Mesenchymal stem cell (in vitro differentiated cells and primary cell): ENCODE data around the gene MAPKAPK2.

Experiments used
- DNase-seq: peaks from one replicate; pipeline ENCODE4 v3.0.0-alpha.2; 2013
- H2AFZ ChIP-seq: one replicate; pipeline ENCODE4 v1.6.1; 2013; ENCODE audit warnings: low read depth, mild to moderate bottlenecking, control low read depth, inconsistent platforms, low read length, moderate library complexity
- H2AK5ac ChIP-seq: 2 replicates; pipeline ENCODE4 v1.6.1; 2013; ENCODE audit warnings: low read length, moderate library complexity, mild to moderate bottlenecking, inconsistent platforms; ENCODE audit not compliant: severe bottlenecking
- H2BK120ac ChIP-seq: one replicate; pipeline ENCODE4 v1.6.1; 2013; ENCODE audit warnings: low read depth, mild to moderate bottlenecking, inconsistent platforms, low read length, moderate library complexity
- H2BK12ac ChIP-seq, 2 experiments: one replicate each; pipeline ENCODE4 v1.6.1; 2013; ENCODE audit warnings: inconsistent platforms in 2 of 2, low read length in 2 of 2, mild to moderate bottlenecking in 2 of 2, moderate library complexity in 2 of 2, control low read depth in 1 of 2
- H2BK15ac ChIP-seq: one replicate; pipeline ENCODE4 v1.6.1; 2013; ENCODE audit warnings: mild to moderate bottlenecking, low read depth, inconsistent platforms; ENCODE audit not compliant: poor library complexity, severe bottlenecking
- H2BK5ac ChIP-seq: 2 replicates; pipeline ENCODE4 v1.6.1; 2013; ENCODE audit warnings: low read depth, mild to moderate bottlenecking, low read length, control low read depth, inconsistent platforms; ENCODE audit not compliant: poor library complexity, severe bottlenecking
- H3K14ac ChIP-seq, 2 experiments: one replicate each; pipeline ENCODE4 v1.6.1; 2013; ENCODE audit warnings: inconsistent platforms in 2 of 2, low read length in 2 of 2, control low read depth in 1 of 2, mild to moderate bottlenecking in 1 of 2, moderate library complexity in 1 of 2
- H3K18ac ChIP-seq, 2 experiments: one replicate each; pipeline ENCODE4 v1.6.1; 2013; ENCODE audit warnings: inconsistent platforms in 2 of 2, low read length in 2 of 2, control low read depth in 1 of 2, low read depth in 1 of 2, mild to moderate bottlenecking in 1 of 2
- H3K23ac ChIP-seq, 2 experiments: one replicate each; pipeline ENCODE4 v1.6.1; 2013; ENCODE audit warnings: inconsistent platforms in 2 of 2, low read length in 2 of 2, mild to moderate bottlenecking in 2 of 2, moderate library complexity in 2 of 2, control low read depth in 1 of 2
- H3K27ac ChIP-seq: 2 replicates; pipeline ENCODE4 v1.5.1; 2013; ENCODE audit warnings: mild to moderate bottlenecking, moderate library complexity, low read length, control low read depth, inconsistent platforms; ENCODE audit not compliant: poor library complexity, severe bottlenecking
- H3K27me3 ChIP-seq, 2 experiments: 2 replicates each; pipeline versions ENCODE4 v1.6.1 to v1.7.0; 2013; ENCODE audit warnings: low read length in 2 of 2, mild to moderate bottlenecking in 2 of 2, moderate library complexity in 2 of 2, control low read depth in 1 of 2, inconsistent platforms in 1 of 2; ENCODE audit not compliant: control insufficient read depth in 1 of 2, insufficient read depth in 1 of 2
- H3K36me3 ChIP-seq, 2 experiments: 2 replicates each; pipeline versions ENCODE4 v1.6.1 to v1.7.0; 2013; ENCODE audit warnings: low read length in 2 of 2, control low read depth in 1 of 2, inconsistent platforms in 1 of 2, low read depth in 1 of 2, mild to moderate bottlenecking in 1 of 2; ENCODE audit not compliant: insufficient read depth in 2 of 2, control insufficient read depth in 1 of 2
- H3K4ac ChIP-seq, 2 experiments: one replicate each; pipeline ENCODE4 v1.6.1; 2013; ENCODE audit warnings: inconsistent platforms in 2 of 2, low read length in 2 of 2, mild to moderate bottlenecking in 2 of 2, moderate library complexity in 2 of 2, control low read depth in 1 of 2, low read depth in 1 of 2
- H3K4me1 ChIP-seq: 2 replicates; pipeline ENCODE4 v1.6.1; 2013; ENCODE audit warnings: low read depth, low read length, control low read depth; ENCODE audit not compliant: control insufficient read depth, insufficient read depth
- H3K4me2 ChIP-seq: 2 replicates; pipeline ENCODE4 v1.6.1; 2013; ENCODE audit warnings: low read length, mild to moderate bottlenecking, inconsistent platforms; ENCODE audit not compliant: poor library complexity, severe bottlenecking
- H3K4me3 ChIP-seq, 2 experiments: 2 replicates each; pipeline versions ENCODE4 v1.5.1 to v1.7.0; 2013; ENCODE audit warnings: low read length in 2 of 2, mild to moderate bottlenecking in 2 of 2, control low read depth in 1 of 2, low read depth in 1 of 2; ENCODE audit not compliant: insufficient read depth in 1 of 2
- H3K79me1 ChIP-seq: replicated peaks from 2 replicates; pipeline ENCODE4 v1.6.1; 2013; ENCODE audit warnings: mild to moderate bottlenecking, control low read depth, low read length, inconsistent platforms; ENCODE audit not compliant: poor library complexity, severe bottlenecking
- H3K9ac ChIP-seq: 2 replicates; pipeline ENCODE4 v1.7.0; 2013; ENCODE audit warnings: mild to moderate bottlenecking, low read length, moderate library complexity
- H3K9me3 ChIP-seq: 2 replicates; pipeline ENCODE4 v1.7.0; 2013; ENCODE audit warnings: mild to moderate bottlenecking, low read length; ENCODE audit not compliant: control insufficient read depth
- H4K8ac ChIP-seq: one replicate; pipeline ENCODE4 v1.6.1; 2013; ENCODE audit warnings: inconsistent platforms, mild to moderate bottlenecking, low read length, moderate library complexity
- H4K91ac ChIP-seq: one replicate; pipeline ENCODE4 v1.6.1; 2013; ENCODE audit warnings: mild to moderate bottlenecking, low read length, inconsistent platforms
- WGBS: methylation state at CpG from one replicate; pipeline ENCODE4 v1.1.7; 2013; ENCODE audit warnings: mixed read lengths; 5-methylcytosine and 5-hydroxymethylcytosine counted together

The MAPKAPK2 gene

DNA sequence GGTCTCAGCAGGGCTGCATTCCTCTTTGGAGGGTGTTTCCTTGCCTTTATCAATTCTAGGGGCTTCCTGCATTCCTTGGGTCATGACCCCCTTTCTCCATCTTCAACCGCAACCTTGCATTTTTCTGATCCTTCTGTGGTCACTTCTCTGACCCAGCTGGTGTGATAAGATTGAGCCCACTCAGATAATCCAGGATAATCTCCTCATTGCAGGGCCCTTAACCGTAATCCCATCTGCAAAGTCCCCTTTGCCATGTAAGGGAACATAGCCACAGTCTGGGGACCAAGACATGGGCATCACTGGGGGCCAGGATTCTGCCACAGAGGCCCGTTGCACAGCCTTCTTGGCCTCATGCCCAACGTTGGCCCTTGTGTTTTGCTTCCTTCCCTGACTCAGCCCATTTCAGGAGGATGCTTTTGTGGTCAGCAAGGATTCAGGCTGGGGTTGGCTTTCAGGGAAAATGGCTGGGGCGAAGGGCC lies 50.9 kb downstream of the MAPKAPK2 start:
- no peak overlapping the region for H3K14ac ChIP-seq
- H2BK5ac ChIP-seq, result no peak overlapping the region
- peaks cover 15% of the 10 kb centered on the region for H3K4me1 ChIP-seq
- H3K4me3 ChIP-seq, result no peak overlapping the region
- H4K8ac ChIP-seq, result no peak overlapping the region
- H3K4me2 ChIP-seq, result no peak overlapping the region
- peaks cover 31% of the 10 kb centered on the region for H3K79me1 ChIP-seq
- no peak overlapping the region for H2AK5ac ChIP-seq
- H2BK12ac ChIP-seq, result no peak overlapping the region
- H4K91ac ChIP-seq, result no peak overlapping the region
- no peak overlapping the region for H2BK120ac ChIP-seq
- WGBS, result 81% methylated on average over 5 of the region's 5 CpGs
- no peak overlapping the region for H3K9ac ChIP-seq
- DNase-seq, result peak; percentile 33
- H2AFZ ChIP-seq, result no peak overlapping the region
- H3K18ac ChIP-seq, result peak overlapping the region in 1 of 2 experiments; percentile 22
- H3K27ac ChIP-seq, result no peak overlapping the region
- H3K4ac ChIP-seq, result no peak overlapping the region
- no peak overlapping the region for H3K23ac ChIP-seq
- no peak overlapping the region for H2BK15ac ChIP-seq
- no peaks in the 10 kb centered on the region for H3K27me3 ChIP-seq
- peaks cover 62 to 78% of the 10 kb centered on the region in 2 experiments for H3K36me3 ChIP-seq
- no peaks in the 10 kb centered on the region for H3K9me3 ChIP-seq

DNA sequence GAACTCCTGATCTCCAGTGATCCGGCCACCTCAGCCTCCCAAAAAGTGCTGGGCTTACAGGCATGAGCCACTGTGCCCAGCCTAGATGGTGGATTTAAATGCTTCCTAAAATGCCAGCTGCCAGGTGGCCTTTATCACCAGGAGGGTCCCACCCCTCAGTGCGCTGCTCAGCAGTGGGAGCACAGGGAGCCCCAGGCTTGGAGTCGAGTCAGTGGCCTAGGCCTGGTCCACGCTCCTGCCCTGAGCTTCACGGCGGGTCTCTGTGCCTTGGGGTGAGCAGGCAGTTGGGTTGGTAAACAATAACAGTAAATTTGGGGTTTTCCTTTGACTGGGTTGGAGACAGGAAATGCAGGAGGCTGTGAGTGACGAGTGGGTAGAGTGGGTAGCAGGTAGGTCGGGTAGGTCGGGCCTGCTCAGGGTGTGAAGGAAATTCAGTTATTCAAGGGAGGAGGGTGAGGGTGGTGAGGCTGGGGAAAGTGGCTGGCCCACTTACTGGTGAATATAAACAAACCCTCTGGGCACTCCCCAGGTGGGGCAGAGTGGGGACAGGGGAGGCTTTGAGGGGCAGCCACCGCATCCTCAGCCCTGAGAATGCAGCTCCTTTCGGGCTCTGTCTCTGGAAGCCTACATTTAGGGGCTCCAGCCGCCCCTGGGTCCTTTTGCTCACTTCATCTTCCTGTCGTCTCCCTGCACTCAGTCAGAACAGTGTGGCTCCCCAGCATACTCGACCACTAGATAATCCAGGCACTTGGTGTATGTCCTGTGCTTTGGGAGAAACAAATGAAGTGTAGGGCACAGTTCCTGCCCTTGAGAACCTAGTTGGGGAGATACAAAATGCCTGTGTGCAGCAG lies 52.4 kb downstream of the MAPKAPK2 start:
- H3K27ac ChIP-seq, result no peak overlapping the region
- H3K4ac ChIP-seq, result no peak overlapping the region
- peaks cover 50 to 63% of the 10 kb centered on the region in 2 experiments for H3K36me3 ChIP-seq
- no peak for DNase-seq
- no peak overlapping the region for H2AFZ ChIP-seq
- H3K9ac ChIP-seq, result no peak overlapping the region
- no peak overlapping the region for H2AK5ac ChIP-seq
- no peak overlapping the region for H4K91ac ChIP-seq
- H2BK5ac ChIP-seq, result no peak overlapping the region
- no peak overlapping the region for H3K4me2 ChIP-seq
- H2BK15ac ChIP-seq, result no peak overlapping the region
- H3K23ac ChIP-seq, result no peak overlapping the region
- peaks cover 15% of the 10 kb centered on the region for H3K4me1 ChIP-seq
- peaks cover 20% of the 10 kb centered on the region for H3K79me1 ChIP-seq
- H3K14ac ChIP-seq, result no peak overlapping the region
- WGBS, result 91% methylated on average over 14 of the region's 14 CpGs
- no peaks in the 10 kb centered on the region for H3K9me3 ChIP-seq
- no peak overlapping the region for H4K8ac ChIP-seq
- H3K18ac ChIP-seq, result no peak overlapping the region
- no peaks in the 10 kb centered on the region for H3K27me3 ChIP-seq
- no peak overlapping the region for H3K4me3 ChIP-seq
- no peak overlapping the region for H2BK12ac ChIP-seq
- H2BK120ac ChIP-seq, result no peak overlapping the region

DNA sequence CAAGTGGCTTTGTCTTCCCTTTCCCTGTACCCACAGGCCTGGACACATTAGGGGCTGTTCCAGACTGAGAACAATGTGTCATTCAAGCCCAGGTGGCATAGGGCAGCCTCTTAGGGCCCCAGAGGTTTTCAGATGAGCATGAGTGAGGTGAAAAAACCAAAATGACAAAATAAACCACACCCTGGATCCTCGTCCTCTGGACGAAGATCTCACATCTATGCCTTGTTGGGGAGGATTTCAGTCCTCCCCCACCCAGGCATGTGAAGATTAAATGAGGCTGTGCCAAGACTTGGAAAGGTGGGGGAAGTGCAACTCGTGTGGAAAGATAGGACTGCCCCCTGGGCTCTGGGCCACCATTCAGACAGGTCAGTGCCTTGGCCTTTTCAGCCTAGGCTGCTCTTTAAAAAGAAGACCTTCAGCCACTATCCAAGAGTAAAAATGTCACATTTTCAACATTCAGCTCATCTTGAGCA lies 53.1 kb downstream of the MAPKAPK2 start:
- Histone ChIP-seq H3K18ac (no peak overlapping the region), H2BK12ac (no peak overlapping the region), H3K4ac (no peak overlapping the region), H3K9ac (no peak overlapping the region), H3K27me3 (no peaks in the 10 kb centered on the region), H2BK5ac (no peak overlapping the region), H3K4me3 (no peak overlapping the region), H4K91ac (no peak overlapping the region), H3K79me1 (peaks cover 17% of the 10 kb centered on the region), H3K27ac (no peak overlapping the region), H3K36me3 (peaks cover 43 to 56% of the 10 kb centered on the region in 2 experiments), H2BK120ac (no peak overlapping the region), H4K8ac (no peak overlapping the region), H3K4me1 (peaks cover 15% of the 10 kb centered on the region), H3K23ac (no peak overlapping the region), H3K14ac (no peak overlapping the region), H2AK5ac (no peak overlapping the region), H3K4me2 (no peak overlapping the region), H3K9me3 (no peaks in the 10 kb centered on the region), H2BK15ac (no peak overlapping the region), H2AFZ (no peak overlapping the region)
- WGBS, result 93% methylated on average over 3 of the region's 3 CpGs
- DNase-seq, result no peak
